Renal pelvis (tissue), 4 donors: ENCODE measurements around the gene TSSK6. TPM values are rescaled to one million over a fixed set of nuclear protein-coding genes. Genes with fewer than 3 reads are reported as not detected.
A peak's percentile ranks its signal among the peaks of the same experiment; 100 is the strongest.

Source experiments
- DNase-seq: peaks from one replicate; pipeline ENCODE4 v3.0.0-alpha.2; 2013
- polyA plus RNA-seq, 3 donors: library from polyadenylated mRNA; unstranded; fragments of 120-200 nt; gene quantifications; one replicate each; pipeline ENCODE4 v1.2.1, GENCODE V29; 2013; ENCODE audit not compliant: insufficient read length in 3 of 3

The TSSK6 gene
- polyA plus RNA-seq, 3 donors: 1.2 to 2.3 (median 1.5) TPM

- no peak for DNase-seq
Measured at GRCh38 chr19:19465436-19466070, 49.8 kb downstream of the TSSK6 start.

GRCh38 chr19:19464339-19465098, 50.8 kb downstream of the TSSK6 start:
- DNase-seq: peak; percentile 76

Other genes with a start within 250 kb of the TSSK6 start
- 1 to 10 TPM; 3.0 to 4.3 (median 3.6) TPM for gene TM6SF2, start 242.2 kb downstream of the TSSK6 start, polyA plus RNA-seq
- 10 to 100 TPM; 61.9 to 70.3 (median 67.9) TPM for gene SUGP1, start 195.0 kb downstream of the TSSK6 start, polyA plus RNA-seq
- 10 to 100 TPM; 45.1 to 85.6 (median 82.5) TPM for gene MAU2, start 194.7 kb downstream of the TSSK6 start, polyA plus RNA-seq
- gene GATAD2A, start 109.9 kb downstream of the TSSK6 start, polyA plus RNA-seq: 10 to 100 TPM; 48.7 to 61.4 (median 56.4) TPM
- 100 to 1,000 TPM; 282 to 374 (median 324) TPM for gene NDUFA13, start 677 bp upstream of the TSSK6 start, polyA plus RNA-seq
- gene YJEFN3, start 13.4 kb upstream of the TSSK6 start, polyA plus RNA-seq: 10 to 100 TPM in 2 of 3 donors, 1 to 10 TPM in 1; 5.5 to 15.2 (median 12.4) TPM
- under 1 TPM; 0.16 to 0.27 (median 0.21) TPM for gene CILP2, start 22.7 kb upstream of the TSSK6 start, polyA plus RNA-seq
- 1 to 10 TPM; 3.8 to 7.6 (median 5.8) TPM for gene PBX4, start 103.1 kb upstream of the TSSK6 start, polyA plus RNA-seq
- 10 to 100 TPM; 33.1 to 34.6 (median 33.7) TPM for gene LPAR2, start 112.7 kb upstream of the TSSK6 start, polyA plus RNA-seq
- 1 to 10 TPM; 4.9 to 7.0 (median 6.6) TPM for gene GMIP, start 128.1 kb upstream of the TSSK6 start, polyA plus RNA-seq
- 10 to 100 TPM; 55.3 to 66.9 (median 59.9) TPM for gene ATP13A1, start 148.1 kb upstream of the TSSK6 start, polyA plus RNA-seq
- 10 to 100 TPM; 13.2 to 18.4 (median 15.1) TPM for gene ZNF101, start 153.3 kb upstream of the TSSK6 start, polyA plus RNA-seq
- 10 to 100 TPM; 12.4 to 15.7 (median 12.5) TPM for gene ZNF14, start 217.6 kb upstream of the TSSK6 start, polyA plus RNA-seq